ENCODE results near the gene SNAPC4. TPM values are rescaled to one million over a fixed set of nuclear protein-coding genes. Genes with fewer than 3 reads are reported as not detected.

SNAPC4 gene
- total and polyA plus RNA-seq, 2 experiments from 2014 or later, result 6.3 to 10.5 TPM

DNA sequence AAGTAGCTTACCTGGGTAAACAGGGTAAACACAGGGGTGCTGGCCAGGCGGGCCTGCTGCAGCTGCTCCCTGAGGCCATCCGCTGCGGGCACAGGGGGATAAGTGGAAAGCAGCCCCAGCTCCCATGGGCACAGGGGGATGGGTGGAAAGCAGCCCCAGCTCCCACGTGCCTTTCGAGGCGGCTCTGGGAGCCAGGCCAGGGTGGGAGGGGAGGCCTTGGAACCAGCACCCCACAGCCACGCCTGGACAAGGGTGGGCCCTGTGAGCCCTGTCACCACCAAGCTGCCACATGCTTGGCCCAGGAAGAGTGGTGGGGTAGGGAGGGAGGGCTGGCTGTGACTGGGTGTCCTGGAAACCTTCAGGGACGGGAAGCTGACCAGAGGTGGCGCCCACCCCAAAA lies 18.7 kb downstream of the SNAPC4 start:
- Histone ChIP-seq H3K27ac (no peak overlapping the region), H3K9me2 (replicated peaks; ENCODE audit: insufficient read depth) (no peaks in the 10 kb centered on the region), H3K79me2 (no peaks in the 10 kb centered on the region), H3K27me3 (no peaks in the 10 kb centered on the region), H2AFZ (no peak overlapping the region), H3K36me3 (replicated peaks; ENCODE audit: insufficient read depth, low read depth) (no peaks in the 10 kb centered on the region), H3K4me2 (no peak overlapping the region), H3K9me3 (ENCODE audit: low read depth) (no peaks in the 10 kb centered on the region), H3K4me1 (ENCODE audit: insufficient read depth) (no peaks in the 10 kb centered on the region), H3K4me3 (no peak overlapping the region), H4K20me1 (ENCODE audit: insufficient read depth, poor library complexity, severe bottlenecking) (no peaks in the 10 kb centered on the region)
- 92% methylated on average over 8 of the region's 9 CpGs for WGBS (ENCODE audit: low lambda C conversion rate, missing lambda C conversion rate)
- TF ChIP-seq EZH2 (IDR thresholded peaks at IDR 0.05; ENCODE audit: borderline replicate concordance) (no peak), EZH2phosphoT487 (IDR thresholded peaks at IDR 0.05; ENCODE audit: low read depth, severe bottlenecking, unreplicated experiment) (no peak)
- TF ChIP-seq, protein P1, sequence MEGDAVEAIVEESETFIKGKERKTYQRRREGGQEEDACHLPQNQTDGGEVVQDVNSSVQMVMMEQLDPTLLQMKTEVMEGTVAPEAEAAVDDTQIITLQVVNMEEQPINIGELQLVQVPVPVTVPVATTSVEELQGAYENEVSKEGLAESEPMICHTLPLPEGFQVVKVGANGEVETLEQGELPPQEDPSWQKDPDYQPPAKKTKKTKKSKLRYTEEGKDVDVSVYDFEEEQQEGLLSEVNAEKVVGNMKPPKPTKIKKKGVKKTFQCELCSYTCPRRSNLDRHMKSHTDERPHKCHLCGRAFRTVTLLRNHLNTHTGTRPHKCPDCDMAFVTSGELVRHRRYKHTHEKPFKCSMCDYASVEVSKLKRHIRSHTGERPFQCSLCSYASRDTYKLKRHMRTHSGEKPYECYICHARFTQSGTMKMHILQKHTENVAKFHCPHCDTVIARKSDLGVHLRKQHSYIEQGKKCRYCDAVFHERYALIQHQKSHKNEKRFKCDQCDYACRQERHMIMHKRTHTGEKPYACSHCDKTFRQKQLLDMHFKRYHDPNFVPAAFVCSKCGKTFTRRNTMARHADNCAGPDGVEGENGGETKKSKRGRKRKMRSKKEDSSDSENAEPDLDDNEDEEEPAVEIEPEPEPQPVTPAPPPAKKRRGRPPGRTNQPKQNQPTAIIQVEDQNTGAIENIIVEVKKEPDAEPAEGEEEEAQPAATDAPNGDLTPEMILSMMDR (IDR thresholded peaks at IDR 0.05; ENCODE audit: poor library complexity), result no peak
- DNase-seq (ENCODE audit: low spot score), result no peak

DNA sequence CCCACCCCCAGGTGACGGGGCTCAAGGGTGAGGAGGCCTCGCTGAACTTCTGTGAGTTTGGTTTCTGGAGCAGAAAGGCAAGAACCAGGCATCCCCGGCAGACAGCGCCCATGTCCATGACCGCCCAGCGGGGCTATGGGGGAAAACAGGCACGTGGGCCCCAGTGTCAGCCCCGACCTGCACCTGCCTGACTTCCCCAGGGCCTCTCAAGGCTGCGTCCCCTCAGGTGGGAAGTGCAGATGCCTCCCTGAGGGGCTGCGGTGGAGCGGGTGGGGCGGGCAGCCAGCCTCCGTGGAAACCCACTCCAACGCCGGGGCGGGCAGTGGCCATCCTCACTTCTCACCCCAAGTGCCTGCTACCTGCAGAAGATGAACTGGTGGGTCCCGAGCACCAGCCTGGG lies 19.6 kb downstream of the SNAPC4 start:
- no peak overlapping the region for H3K4me2 ChIP-seq
- H3K4me1 ChIP-seq (ENCODE audit: insufficient read depth), result no peaks in the 10 kb centered on the region
- H3K9me2 ChIP-seq (replicated peaks; ENCODE audit: insufficient read depth), result no peaks in the 10 kb centered on the region
- H3K9me3 ChIP-seq (ENCODE audit: low read depth), result no peaks in the 10 kb centered on the region
- H3K27me3 ChIP-seq, result no peaks in the 10 kb centered on the region
- no peak for DNase-seq (ENCODE audit: low spot score)
- TF ChIP-seq, protein P1 (IDR thresholded peaks at IDR 0.05; ENCODE audit: poor library complexity), result no peak
- TF ChIP-seq EZH2 (IDR thresholded peaks at IDR 0.05; ENCODE audit: borderline replicate concordance) (no peak), EZH2phosphoT487 (IDR thresholded peaks at IDR 0.05; ENCODE audit: low read depth, severe bottlenecking, unreplicated experiment) (no peak)
- WGBS (ENCODE audit: low lambda C conversion rate, missing lambda C conversion rate), result 95% methylated on average over 16 of the region's 17 CpGs
- no peak overlapping the region for H3K4me3 ChIP-seq
- no peaks in the 10 kb centered on the region for H3K79me2 ChIP-seq
- H3K36me3 ChIP-seq (replicated peaks; ENCODE audit: insufficient read depth, low read depth), result no peaks in the 10 kb centered on the region
- H3K27ac ChIP-seq, result no peak overlapping the region
- no peaks in the 10 kb centered on the region for H4K20me1 ChIP-seq (ENCODE audit: insufficient read depth, poor library complexity, severe bottlenecking)
- no peak overlapping the region for H2AFZ ChIP-seq

DNA sequence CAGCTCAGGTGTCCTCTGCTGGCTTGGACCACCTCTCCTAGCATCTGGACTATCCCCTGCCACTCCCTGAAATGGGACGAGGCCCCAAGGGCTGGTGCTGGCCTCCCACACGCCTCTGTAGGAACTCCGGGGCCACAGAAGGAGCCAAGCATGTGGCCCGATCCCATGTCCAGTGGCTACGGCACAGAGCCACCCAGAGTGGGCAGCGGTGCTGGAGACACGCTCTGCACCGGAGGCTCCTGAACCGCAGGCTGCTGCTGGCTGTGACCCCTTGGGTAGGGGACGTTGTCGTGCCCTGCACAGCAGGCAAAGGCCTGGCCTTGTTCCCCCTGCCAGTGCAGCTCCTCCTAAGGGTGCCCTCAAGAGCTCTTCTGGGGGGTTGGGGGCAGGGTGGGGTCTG lies 20.1 kb downstream of the SNAPC4 start:
- Histone ChIP-seq H3K27ac (no peak overlapping the region), H3K9me3 (ENCODE audit: low read depth) (no peaks in the 10 kb centered on the region), H3K4me2 (no peak overlapping the region), H3K79me2 (no peaks in the 10 kb centered on the region), H2AFZ (no peak overlapping the region), H3K4me1 (ENCODE audit: insufficient read depth) (no peaks in the 10 kb centered on the region), H3K27me3 (no peaks in the 10 kb centered on the region), H3K4me3 (no peak overlapping the region), H3K36me3 (replicated peaks; ENCODE audit: insufficient read depth, low read depth) (no peaks in the 10 kb centered on the region), H3K9me2 (replicated peaks; ENCODE audit: insufficient read depth) (no peaks in the 10 kb centered on the region), H4K20me1 (ENCODE audit: insufficient read depth, poor library complexity, severe bottlenecking) (no peaks in the 10 kb centered on the region)
- WGBS (ENCODE audit: low lambda C conversion rate, missing lambda C conversion rate), result 97% methylated on average over 11 of the region's 11 CpGs
- no peak for TF ChIP-seq EZH2 (IDR thresholded peaks at IDR 0.05; ENCODE audit: borderline replicate concordance)
- TF ChIP-seq, protein P1 (IDR thresholded peaks at IDR 0.05; ENCODE audit: poor library complexity), result no peak
- TF ChIP-seq EZH2phosphoT487 (IDR thresholded peaks at IDR 0.05; ENCODE audit: low read depth, severe bottlenecking, unreplicated experiment), result no peak
- DNase-seq (ENCODE audit: low spot score), result no peak

DNA sequence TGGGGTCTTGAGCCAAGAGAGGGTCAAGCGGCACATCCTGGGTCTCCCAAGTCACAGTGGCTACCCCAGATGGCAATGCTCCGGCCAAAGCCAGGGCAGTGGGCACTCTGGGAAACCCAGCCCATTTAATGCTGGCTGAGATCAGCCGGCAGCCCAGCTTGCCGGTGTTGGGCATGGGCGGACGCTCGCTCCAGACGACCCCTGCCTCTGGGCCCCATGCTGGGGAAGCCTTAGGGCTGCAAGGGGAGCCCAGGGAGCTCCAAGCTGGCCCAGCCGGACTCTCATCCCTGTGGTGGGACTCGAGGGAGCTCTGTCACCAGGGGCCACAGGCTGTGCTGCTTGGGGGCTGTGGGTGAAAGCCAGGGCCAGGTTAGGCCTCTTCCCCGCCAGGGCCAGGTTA lies 20.6 kb downstream of the SNAPC4 start:
- TF ChIP-seq, protein P1 (IDR thresholded peaks at IDR 0.05; ENCODE audit: poor library complexity), result no peak
- TF ChIP-seq EZH2phosphoT487 (IDR thresholded peaks at IDR 0.05; ENCODE audit: low read depth, severe bottlenecking, unreplicated experiment) (no peak), EZH2 (IDR thresholded peaks at IDR 0.05; ENCODE audit: borderline replicate concordance) (no peak)
- Histone ChIP-seq H3K27me3 (no peaks in the 10 kb centered on the region), H3K79me2 (no peaks in the 10 kb centered on the region), H3K4me1 (ENCODE audit: insufficient read depth) (no peaks in the 10 kb centered on the region), H3K9me2 (replicated peaks; ENCODE audit: insufficient read depth) (no peaks in the 10 kb centered on the region), H3K9me3 (ENCODE audit: low read depth) (no peaks in the 10 kb centered on the region), H3K4me3 (no peak overlapping the region), H3K4me2 (no peak overlapping the region), H3K27ac (no peak overlapping the region), H3K36me3 (replicated peaks; ENCODE audit: insufficient read depth, low read depth) (no peaks in the 10 kb centered on the region), H4K20me1 (ENCODE audit: insufficient read depth, poor library complexity, severe bottlenecking) (no peaks in the 10 kb centered on the region), H2AFZ (no peak overlapping the region)
- DNase-seq (ENCODE audit: low spot score), result no peak
- WGBS (ENCODE audit: low lambda C conversion rate, missing lambda C conversion rate), result 96% methylated on average over 11 of the region's 11 CpGs

Data from hepatocyte (in vitro differentiated cells).